ENCODE measurements around the gene TXNRD2.
"Not testable (repeated sequence)": the region's sequence is repeated elsewhere in the genome, so short reads cannot be mapped to it uniquely, and the experiment has no call there.

The TXNRD2 gene

GRCh38 chr22:19929586-19930550 lies 11.8 kb downstream of the TXNRD2 start:
- FAIRE-seq (no peak), DNase-seq (ENCODE audit: insufficient read length, low spot score) (no peak)

GRCh38 chr22:19928207-19928606 lies 13.4 kb downstream of the TXNRD2 start:
- no peak for FAIRE-seq
- no peak for DNase-seq (ENCODE audit: insufficient read length, low spot score)
- no peak for TF ChIP-seq CTCF (IDR thresholded peaks at IDR 0.05; ENCODE audit: insufficient read depth, missing control alignments)

More at GRCh38 chr22:19929586-19930550, 11.8 kb downstream of the TXNRD2 start:
- no peak for TF ChIP-seq CTCF (IDR thresholded peaks at IDR 0.05; ENCODE audit: insufficient read depth, missing control alignments)

GRCh38 chr22:19927696-19928095 lies 13.9 kb downstream of the TXNRD2 start:
- FAIRE-seq = no peak
- no peak for DNase-seq (ENCODE audit: insufficient read length, low spot score)
- no peak for TF ChIP-seq CTCF (IDR thresholded peaks at IDR 0.05; ENCODE audit: insufficient read depth, missing control alignments)

- FAIRE-seq; DNase-seq (ENCODE audit: insufficient read length, low spot score): not testable (repeated sequence)
These were observed 15.6 kb downstream of the TXNRD2 start for GRCh38 chr22:19926028-19926427.

GRCh38 chr22:19923914-19924513 lies 17.6 kb downstream of the TXNRD2 start:
- FAIRE-seq = no peak
- no peak for TF ChIP-seq CTCF (IDR thresholded peaks at IDR 0.05; ENCODE audit: insufficient read depth, missing control alignments)

GRCh38 chr22:19921544-19922081 lies 20.0 kb downstream of the TXNRD2 start:
- TF ChIP-seq CTCF (IDR thresholded peaks at IDR 0.05; ENCODE audit: insufficient read depth, missing control alignments) = no peak
- DNase-seq (ENCODE audit: insufficient read length, low spot score) = no peak
- FAIRE-seq = no peak

More at GRCh38 chr22:19923914-19924513, 17.6 kb downstream of the TXNRD2 start:
- DNase-seq (ENCODE audit: insufficient read length, low spot score) = no peak

GRCh38 chr22:19919701-19920363 lies 21.8 kb downstream of the TXNRD2 start:
- DNase-seq (ENCODE audit: insufficient read length, low spot score) (no peak), FAIRE-seq (no peak)
- no peak for TF ChIP-seq CTCF (IDR thresholded peaks at IDR 0.05; ENCODE audit: insufficient read depth, missing control alignments)
